GM19372 (cell line): ENCODE measurements around the gene PDZD2.
"Not testable (repeated sequence)": the region's sequence is repeated elsewhere in the genome, so short reads cannot be mapped to it uniquely, and the experiment has no call there.

Source experiments
- ATAC-seq: cut with Tn5 transposase; IDR thresholded peaks from one replicate; pipeline ENCODE4 v1.9.1; 2021; ENCODE audit warnings: mild to moderate bottlenecking, low read depth, moderate library complexity; ENCODE audit not compliant: unreplicated experiment

Gene PDZD2

GRCh38 chr5:32055891-32056866 is 417.2 kb downstream of the PDZD2 start:
- ATAC-seq = no peak

GRCh38 chr5:32057187-32058096 is 418.5 kb downstream of the PDZD2 start:
- no peak for ATAC-seq

- ATAC-seq = no peak
Observed at GRCh38 chr5:32058101-32058500, 419.2 kb downstream of the PDZD2 start.

DNA sequence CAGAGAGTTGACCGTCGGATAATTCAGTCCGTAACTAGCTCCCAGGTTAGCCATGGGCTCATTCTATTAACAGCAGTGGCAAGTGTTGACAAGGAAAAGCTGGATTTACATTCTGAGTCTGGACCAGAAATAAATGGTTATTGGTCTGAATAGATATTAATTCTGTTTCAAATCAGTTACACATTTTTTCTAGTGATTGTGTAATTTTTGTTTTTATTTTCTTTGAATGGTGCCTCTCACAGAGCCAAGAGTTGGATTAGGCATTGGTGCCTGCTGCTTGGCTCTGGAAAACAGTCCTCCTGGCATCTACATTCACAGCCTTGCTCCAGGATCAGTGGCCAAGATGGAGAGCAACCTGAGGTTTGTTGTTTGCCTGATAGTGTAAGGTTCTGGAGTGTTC is 420.1 kb downstream of the PDZD2 start:
- no peak for ATAC-seq

DNA sequence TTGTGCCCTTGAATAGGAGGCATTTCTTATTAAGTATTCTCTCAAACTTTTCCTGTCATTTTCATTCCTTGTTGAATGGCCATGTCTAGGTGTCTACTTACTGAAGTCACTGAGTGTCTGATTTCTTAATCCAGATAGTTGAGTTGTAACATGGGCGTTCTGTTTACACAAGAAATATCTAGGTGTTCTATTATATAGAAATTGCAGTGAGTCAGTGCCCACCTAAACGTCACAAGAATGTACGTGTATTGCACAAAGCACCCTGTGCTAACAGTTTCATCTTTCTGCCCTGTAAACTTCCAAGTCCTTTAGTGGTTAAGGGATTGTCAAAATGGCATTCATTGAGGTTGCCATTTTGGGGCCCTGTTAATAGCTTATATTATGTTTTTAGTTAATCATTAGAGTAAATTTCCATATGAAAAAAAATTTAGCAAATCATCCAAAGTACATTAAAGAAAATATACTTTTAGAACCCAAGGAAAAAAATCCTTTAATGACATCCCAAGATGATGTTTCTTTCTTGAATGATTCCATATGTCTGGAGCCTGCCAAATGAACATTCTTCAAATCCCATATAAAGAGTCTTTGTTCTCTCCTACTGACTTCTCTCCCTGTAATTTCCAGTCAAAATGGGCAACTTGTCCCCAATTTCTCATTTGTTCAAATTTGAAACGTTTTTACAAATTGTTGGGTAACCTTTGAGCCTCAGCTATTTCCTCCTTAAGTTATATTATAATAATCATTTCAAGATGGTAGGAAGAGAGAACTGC is 421.0 kb downstream of the PDZD2 start:
- ATAC-seq = no peak

DNA sequence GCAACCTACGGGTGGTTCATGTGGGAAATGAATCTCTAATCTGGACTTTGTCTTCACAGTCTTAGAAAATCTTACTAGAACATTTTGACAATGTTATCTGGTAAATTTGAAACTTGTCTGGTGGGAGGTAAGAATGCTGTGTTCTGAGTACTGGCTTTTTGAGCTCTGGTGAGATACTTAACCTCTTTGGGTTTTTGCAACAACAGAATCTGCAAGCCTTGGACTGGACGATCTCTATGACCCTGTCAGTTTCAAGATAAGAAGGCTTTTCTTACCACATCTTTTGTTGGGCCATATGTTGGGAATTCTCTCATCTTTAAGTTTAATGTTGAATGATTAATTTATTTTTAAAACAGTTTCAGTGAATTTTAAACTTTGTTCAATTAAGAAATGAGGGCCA is 422.3 kb downstream of the PDZD2 start:
- no peak for ATAC-seq

DNA sequence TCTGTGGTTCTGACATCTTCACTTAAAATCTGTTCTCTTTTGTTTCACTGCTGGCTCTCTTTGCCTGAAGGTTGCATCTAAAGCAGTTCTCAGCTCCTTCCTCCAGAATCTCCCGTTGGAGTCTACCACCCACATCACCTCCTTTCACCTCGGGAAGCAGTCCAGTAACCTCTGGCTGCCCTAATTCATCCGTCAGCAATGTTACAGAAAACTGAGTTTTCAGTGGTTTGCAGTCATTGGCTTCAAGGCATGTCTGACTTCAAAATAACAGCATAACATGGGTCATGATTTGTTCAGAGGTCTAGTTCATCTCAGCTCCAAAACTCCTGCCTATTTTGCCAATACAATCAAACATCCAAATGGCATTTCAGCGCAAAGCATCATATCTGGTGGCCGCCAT is 427.5 kb downstream of the PDZD2 start:
- no peak for ATAC-seq

DNA sequence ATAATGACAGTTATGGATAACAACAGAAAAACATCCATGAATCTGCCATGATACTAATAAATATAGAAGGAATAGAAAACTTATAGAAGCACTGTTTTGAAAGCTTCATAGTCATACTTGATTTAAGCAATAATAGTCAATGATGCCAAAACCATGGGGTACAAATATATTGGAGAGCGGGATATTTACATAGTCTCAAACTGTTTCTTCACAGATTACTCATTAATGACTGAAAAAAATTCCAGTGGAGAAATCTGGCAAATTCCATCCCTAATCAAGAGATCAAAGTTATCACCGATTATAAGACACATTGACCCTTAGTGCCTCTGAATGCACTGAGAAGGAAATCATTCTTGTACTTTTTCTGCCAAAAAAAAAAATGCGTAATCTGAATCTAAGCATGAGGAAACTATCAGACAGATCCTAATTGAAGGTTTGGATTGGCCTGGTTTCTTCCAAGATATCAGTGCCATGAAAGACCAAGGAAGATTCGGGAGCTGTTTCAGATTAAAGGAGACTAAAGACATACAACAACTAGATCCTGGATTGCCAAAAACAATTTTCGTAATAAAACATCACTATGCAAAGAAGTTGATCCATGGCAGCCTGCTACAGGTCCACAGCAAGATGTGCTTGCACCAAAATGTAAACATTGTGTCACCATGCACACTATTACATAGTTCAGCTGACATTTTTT is 429.0 kb downstream of the PDZD2 start:
- ATAC-seq = no peak

GRCh38 chr5:32068561-32068960 is 429.6 kb downstream of the PDZD2 start:
- no peak for ATAC-seq

- no peak for ATAC-seq
Observed at GRCh38 chr5:32069396-32069795, 430.5 kb downstream of the PDZD2 start.

DNA sequence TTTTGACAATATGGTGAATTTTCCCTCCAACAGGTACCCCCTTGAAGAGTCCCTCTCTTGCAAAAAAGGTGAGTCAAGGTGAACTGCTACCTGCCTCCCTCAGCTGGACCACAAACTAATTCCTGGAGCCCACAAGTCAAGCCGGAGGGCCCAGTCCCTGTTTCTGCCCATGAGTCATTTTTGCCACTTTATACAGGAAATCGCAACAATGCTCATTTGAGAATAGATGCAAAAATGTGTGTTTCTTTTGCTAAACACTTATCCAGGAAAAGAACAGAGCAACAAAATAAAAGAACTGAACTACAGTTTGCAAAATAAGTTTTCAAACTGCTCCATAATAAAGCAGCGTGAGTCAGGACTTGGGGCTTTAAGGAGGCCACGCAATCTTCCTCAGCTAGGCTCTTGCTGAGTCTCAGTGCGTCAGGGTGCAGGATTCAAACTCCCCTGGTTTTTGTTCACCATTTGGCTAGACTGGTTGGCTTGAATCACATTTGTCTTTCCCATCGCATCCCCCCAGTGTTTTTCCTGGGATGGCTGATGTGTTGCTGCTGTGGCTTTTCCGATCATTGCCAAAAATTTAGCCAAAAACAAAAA is 432.5 kb downstream of the PDZD2 start:
- no peak for ATAC-seq

DNA sequence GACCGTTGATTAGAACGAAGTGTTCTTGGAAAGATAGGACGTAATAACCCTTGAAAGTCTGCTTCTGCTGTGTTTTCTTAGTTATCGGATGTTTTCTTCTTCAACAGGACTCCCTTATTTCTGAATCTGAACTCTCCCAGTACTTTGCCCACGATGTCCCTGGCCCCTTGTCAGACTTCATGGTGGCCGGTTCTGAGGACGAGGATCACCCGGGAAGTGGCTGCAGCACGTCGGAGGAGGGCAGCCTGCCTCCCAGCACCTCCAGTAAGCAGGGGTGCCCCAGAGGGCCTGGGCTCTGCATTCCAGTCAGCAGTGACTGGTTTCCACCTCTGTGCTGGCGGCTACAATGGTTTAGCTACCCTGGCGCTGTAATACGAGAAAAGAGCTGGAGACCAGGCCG is 433.1 kb downstream of the PDZD2 start:
- no peak for ATAC-seq

- ATAC-seq = no peak
Observed at GRCh38 chr5:32074401-32074800, 435.5 kb downstream of the PDZD2 start.

DNA sequence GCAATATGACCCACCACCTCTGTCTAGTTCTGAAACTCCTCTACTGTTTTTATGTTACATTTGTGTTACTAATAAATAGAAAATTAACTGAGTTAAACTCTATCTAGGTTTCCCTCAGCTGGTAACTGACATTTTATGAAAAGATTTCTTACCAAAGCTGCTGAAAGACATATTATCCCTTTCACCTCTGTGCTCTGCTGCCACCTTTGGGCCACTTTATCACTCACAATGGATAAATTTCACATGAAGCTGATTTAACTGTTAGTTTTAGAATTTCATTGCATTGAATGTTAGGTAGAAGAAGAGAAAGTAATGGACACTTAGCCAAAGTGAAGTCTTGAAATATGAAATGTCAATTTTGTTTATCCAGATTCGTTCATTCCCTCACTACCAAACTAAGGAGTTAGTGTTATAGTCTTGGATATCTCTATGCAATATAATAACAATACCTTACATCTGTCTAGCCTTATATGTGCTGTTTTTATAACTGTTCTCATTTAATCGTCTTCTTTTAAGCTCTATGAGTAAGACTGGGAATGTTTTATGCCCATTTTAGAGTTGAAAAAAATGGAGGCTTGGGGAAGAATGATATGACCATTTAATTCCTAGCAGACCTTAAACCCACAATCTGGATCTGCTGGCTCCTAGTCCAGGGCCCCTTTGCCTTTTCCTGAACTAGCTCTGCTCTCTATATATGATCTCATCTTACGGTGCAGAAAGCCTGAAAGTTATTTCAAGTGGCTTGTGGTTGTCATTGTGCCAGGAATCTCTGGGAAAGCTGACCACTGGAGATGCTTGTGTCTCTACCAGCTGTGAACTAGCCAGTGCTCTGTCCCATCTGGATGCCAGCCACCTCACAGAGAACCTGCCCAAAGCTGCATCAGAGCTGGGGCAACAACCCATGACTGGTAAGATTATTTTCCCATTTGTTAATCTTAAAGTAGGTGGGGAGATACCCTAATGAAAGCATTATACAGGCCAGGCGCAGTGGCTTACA is 438.1 kb downstream of the PDZD2 start:
- peak; percentile 56 for ATAC-seq

DNA sequence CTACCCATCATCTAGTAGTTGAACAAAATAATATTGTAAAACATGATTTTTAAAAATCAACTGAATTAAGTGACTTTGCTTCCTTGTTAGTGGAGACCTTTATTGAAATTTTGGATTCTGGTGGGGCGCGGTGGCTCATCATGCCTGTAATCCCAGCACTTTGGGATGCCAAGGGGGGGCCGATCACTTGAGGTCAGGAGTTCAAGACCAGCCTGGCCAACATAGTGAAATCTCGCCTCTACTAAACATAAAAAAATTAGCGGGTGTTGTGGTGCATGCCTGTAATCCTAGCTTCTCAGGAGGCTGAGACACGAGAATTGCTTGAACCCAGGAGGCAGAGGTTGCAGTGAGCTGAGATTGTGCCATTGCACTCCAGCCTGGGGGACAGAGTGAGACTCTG is 439.9 kb downstream of the PDZD2 start:
- ATAC-seq = not testable (repeated sequence)

- not testable (repeated sequence) for ATAC-seq
Observed at GRCh38 chr5:32080565-32080964, 441.6 kb downstream of the PDZD2 start.

DNA sequence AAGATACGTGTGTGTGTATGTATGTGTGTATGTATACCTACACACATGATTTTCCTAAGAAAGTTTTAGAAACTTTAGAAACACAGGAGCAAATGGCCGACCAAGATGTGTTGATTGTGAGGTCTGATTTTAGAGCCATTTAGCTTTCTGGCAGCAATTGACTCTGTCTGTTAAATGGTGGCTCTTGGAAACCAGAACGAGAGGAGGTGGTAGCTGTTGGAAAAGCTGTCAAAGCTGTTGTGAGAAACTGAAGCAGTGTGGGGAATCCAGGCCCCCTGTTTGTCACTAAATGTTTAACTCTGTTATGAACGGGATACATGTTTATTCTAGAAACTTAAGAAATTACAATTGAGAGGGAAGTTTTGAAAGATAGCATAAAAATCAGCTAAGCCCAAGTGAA is 443.8 kb downstream of the PDZD2 start:
- ATAC-seq = no peak

DNA sequence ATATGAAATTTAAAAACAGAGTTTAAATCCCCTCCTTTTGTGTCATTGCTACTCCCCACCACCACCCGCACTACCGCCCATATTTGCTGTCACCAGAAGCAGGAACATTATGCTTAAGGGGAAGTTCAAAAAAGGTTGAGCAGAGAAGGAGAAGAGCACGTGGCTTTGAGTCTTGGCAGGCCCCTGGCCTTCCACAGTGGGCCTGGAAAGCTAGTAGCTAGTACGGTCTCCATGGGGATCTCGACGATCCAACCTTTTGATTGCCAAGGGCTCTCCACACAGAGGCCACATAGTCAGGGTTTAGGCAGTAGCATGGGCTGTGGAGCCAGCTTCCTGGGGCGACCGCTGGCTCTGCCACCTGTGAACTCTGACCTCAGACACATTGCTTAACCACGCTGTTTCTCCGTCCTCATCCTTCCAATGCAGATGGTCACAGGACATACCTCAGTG is 445.1 kb downstream of the PDZD2 start:
- no peak for ATAC-seq
